Astrocyte of the cerebellum (primary cell): Measurements from ENCODE around the gene STUB1.

Experiments used
- DNase-seq: peaks from one replicate; pipeline ENCODE4 v3.0.0-alpha.2; 2011; ENCODE audit warnings: low read depth
- H3K4me3 ChIP-seq: 2 replicates; pipeline ENCODE4 v1.5.1; 2011; ENCODE audit warnings: mild to moderate bottlenecking, low read depth, low read length, moderate library complexity
- CTCF ChIP-seq: IDR thresholded peaks from 2 replicates; pipeline ENCODE4 v1.5.1; 2012; ENCODE audit warnings: low read length, low read depth, moderate library complexity, mild to moderate bottlenecking; ENCODE audit errors: missing control alignments
- in situ Hi-C: cut with HindIII; loops from 2 replicates; pipeline ENCODE4 v1.10.0; 2017; ENCODE audit warnings: low sequenced_read_pairs

The STUB1 gene

DNA sequence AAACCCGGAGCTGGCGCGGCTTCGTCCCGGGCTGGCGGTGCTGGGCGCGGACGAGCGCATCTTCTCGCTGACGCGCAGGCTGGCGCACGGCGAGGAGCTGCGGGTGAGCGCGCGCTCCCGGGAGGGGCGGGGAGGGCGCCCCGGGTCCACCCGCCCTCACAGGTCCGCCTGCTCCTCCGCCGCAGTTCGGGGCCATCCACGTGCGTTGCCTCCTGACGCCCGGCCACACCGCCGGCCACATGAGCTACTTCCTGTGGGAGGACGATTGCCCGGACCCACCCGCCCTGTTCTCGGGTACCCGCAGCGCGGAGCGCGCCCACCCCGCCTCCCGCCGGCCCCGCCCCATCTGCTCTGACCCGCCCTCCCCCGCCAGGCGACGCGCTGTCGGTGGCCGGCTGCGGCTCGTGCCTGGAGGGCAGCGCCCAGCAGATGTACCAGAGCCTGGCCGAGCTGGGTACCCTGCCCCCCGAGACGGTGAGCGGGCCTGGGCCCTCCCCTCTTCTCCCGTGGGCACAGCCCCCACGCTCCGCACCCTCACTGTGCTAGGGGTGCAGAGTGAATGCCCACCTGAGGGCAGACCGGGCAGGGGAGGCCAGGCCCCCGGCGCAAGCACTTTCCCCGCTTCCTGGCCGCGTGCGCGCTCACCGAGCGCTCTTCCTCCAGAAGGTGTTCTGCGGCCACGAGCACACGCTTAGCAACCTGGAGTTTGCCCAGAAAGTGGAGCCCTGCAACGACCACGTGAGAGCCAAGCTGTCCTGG, 48.1 kb downstream of the STUB1 start:
- in situ Hi-C loops, result no loop called here
- H3K4me3 ChIP-seq, result peak overlapping the region; percentile 60
- DNase-seq, result no peak
- no peak for TF ChIP-seq CTCF

DNA sequence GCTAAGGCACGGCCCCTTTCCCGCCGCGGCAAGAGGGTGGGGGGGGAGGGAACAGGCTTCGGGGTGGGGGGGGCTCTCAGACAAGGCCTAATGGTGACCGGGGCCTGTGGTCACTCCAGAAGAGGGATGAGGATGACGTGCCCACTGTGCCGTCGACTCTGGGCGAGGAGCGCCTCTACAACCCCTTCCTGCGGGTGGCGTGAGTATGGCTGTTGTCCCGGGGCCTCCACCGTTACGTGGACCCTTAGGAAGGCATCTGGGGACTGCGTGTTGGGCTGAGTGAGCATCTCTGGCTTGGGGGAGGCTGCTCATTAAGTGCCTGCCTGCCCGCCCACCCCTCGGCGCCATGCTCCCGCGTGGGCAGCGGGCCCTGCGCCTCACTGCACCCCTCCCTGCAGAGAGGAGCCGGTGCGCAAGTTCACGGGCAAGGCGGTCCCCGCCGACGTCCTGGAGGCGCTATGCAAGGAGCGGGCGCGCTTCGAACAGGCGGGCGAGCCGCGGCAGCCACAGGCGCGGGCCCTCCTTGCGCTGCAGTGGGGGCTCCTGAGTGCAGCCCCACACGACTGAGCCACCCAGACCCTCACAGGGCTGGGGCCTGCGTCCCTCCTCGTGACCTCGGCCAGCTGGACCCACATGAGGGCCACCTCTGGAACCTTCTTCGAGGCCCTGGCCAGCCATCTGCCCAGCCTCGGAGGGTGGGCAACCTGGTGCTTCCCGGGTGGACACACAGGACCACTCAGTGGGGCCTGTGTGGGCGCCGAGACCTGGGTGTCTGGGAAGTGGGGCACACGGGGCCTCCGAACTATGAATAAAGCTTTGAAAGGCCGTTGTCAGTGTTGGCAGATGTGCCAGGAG, 48.9 kb downstream of the STUB1 start:
- in situ Hi-C loops, result no loop called here
- TF ChIP-seq CTCF, result no peak
- H3K4me3 ChIP-seq, result peak overlapping the region; percentile 60

GRCh38 chr16:729768-730665, 49.8 kb downstream of the STUB1 start:
- no peak for TF ChIP-seq CTCF
- DNase-seq, result no peak
- no peak overlapping the region for H3K4me3 ChIP-seq
- in situ Hi-C loops, result no loop called here

More for the DNA sequence above, 48.9 kb downstream of the STUB1 start:
- DNase-seq, result no peak

- no peak for TF ChIP-seq CTCF
- H3K4me3 ChIP-seq, result no peak overlapping the region
- DNase-seq, result no peak
- in situ Hi-C loops, result no loop called here
These were observed 50.7 kb downstream of the STUB1 start for GRCh38 chr16:730666-731509.

GRCh38 chr16:732332-732731, 52.1 kb downstream of the STUB1 start:
- in situ Hi-C loops, result no loop called here
- no peak for TF ChIP-seq CTCF
- DNase-seq, result no peak
- H3K4me3 ChIP-seq, result no peak overlapping the region
